Ovary (tissue), 9 donors: ENCODE results near the gene LGI4. TPM values are rescaled to one million over a fixed set of nuclear protein-coding genes. Genes with fewer than 3 reads are reported as not detected.

ENCODE experiments used
- DNase-seq, 5 donors: peaks; one replicate each; pipeline ENCODE4 v3.0.0-alpha.2; 2019 to 2020
- H3K27ac ChIP-seq, 2 donors: fragments of 200-600 bp; one replicate each; pipeline versions ENCODE4 v1.5.1 to v1.8.0; 2019 to 2022
- H3K27me3 ChIP-seq: fragments of 200-600 bp; one replicate; pipeline ENCODE4 v1.8.0; 2022
- H3K36me3 ChIP-seq: fragments of 200-600 bp; sonication (generic); one replicate; pipeline ENCODE4 v1.5.1; 2019
- H3K4me1 ChIP-seq: one replicate; pipeline ENCODE4 v1.8.1; 2013; ENCODE audit warnings: mild to moderate bottlenecking, moderate library complexity; ENCODE audit not compliant: insufficient read depth
- H3K4me3 ChIP-seq: fragments of 200-600 bp; sonication (generic); one replicate; pipeline ENCODE4 v1.5.1; 2017
- H3K9me3 ChIP-seq, 2 donors: fragments of 200-600 bp in 1 of 2; sonication (generic) in 1 of 2; one replicate each; pipeline versions ENCODE4 v1.5.1 to v1.8.1; 2013 to 2019; ENCODE audit warnings: mild to moderate bottlenecking in 1 of 2, moderate library complexity in 1 of 2
- CTCF ChIP-seq, 3 donors: fragments of 450-650 bp in 2 of 3; fragments of 200-600 bp in 1 of 3; IDR thresholded peaks; one replicate each; pipeline versions ENCODE4 v1.5.1 to v1.8.0; 2016 to 2022; ENCODE audit warnings: antibody characterized with exemption in 3 of 3, mild to moderate bottlenecking in 1 of 3
- EP300 ChIP-seq: sonication (generic); formaldehyde crosslinking; IDR thresholded peaks from one replicate; pipeline ENCODE4 v1.6.1; 2017; ENCODE audit warnings: antibody characterized with exemption
- POLR2A ChIP-seq: fragments of 450-650 bp; IDR thresholded peaks from one replicate; pipeline ENCODE4 v1.6.1; 2017; ENCODE audit warnings: antibody characterized with exemption, mild to moderate bottlenecking, moderate library complexity
- WGBS, 3 donors: extraction: QIAGEN DNeasy Blood & Tissue Kit in 1 of 3; methylation state at CpG; one replicate each; pipeline versions ENCODE4 v1.1.5 to v1.1.7; 2013 to 2017; 5-methylcytosine and 5-hydroxymethylcytosine counted together
- intact Hi-C, 4 donors: fragments of 100-400 bp; cut with DNase I; formaldehyde crosslinking; loops; one replicate each; pipeline versions ENCODE4 v1.11.0 to v1.15.1; 2022 to 2023
- polyA plus RNA-seq, 2 donors: library from polyadenylated mRNA; stranded (reverse); fragments of 200-250 nt in 1 of 2; fragments of 350-450 nt in 1 of 2; fragmentation: Illumina TruSeq in 1 of 2; extraction: RNeasy Lipid Tissue Mini Kit (QIAGEN cat#74804) in 1 of 2; gene quantifications; one replicate each; pipeline ENCODE4 v1.2.3, GENCODE V29; 2013 to 2014
- small RNA-seq: library from RNA; depleted of rRNA; stranded (forward); fragments of <200 nt; gene quantifications from one replicate; pipeline ENCODE3, GENCODE V24; 2016
- total RNA-seq, 7 donors: library from RNA; depleted of rRNA in 2 of 7; stranded (reverse); fragments of >200 nt in 2 of 7; fragmentation: NEBNext Ultra II Directional in 3 of 7; extraction: Animal tissue kit (Norgen Biotek cat#: 25700) in 3 of 7; gene quantifications; one replicate each; pipeline versions ENCODE4 v1.1.0 to v1.2.4, GENCODE V29; 2016 to 2023
- donor health status: DM: no; HTN: no; CAD: no; lungs with moderate emphysema.
- donor health status: DM: no; HTN: no; CAD: no.
- donor health status: Bipolar disorder and iron deficiency.
- donor health status: DM: yes; HTN: yes; CAD: no.
- donor health status: DM: no; HTN: no; CAD: no.
- donor health status: DM: yes; HTN: yes; CAD: no.

Gene LGI4
- total and polyA plus RNA-seq, 9 donors: 1.9 to 13.3 (median 5.9) TPM

DNA sequence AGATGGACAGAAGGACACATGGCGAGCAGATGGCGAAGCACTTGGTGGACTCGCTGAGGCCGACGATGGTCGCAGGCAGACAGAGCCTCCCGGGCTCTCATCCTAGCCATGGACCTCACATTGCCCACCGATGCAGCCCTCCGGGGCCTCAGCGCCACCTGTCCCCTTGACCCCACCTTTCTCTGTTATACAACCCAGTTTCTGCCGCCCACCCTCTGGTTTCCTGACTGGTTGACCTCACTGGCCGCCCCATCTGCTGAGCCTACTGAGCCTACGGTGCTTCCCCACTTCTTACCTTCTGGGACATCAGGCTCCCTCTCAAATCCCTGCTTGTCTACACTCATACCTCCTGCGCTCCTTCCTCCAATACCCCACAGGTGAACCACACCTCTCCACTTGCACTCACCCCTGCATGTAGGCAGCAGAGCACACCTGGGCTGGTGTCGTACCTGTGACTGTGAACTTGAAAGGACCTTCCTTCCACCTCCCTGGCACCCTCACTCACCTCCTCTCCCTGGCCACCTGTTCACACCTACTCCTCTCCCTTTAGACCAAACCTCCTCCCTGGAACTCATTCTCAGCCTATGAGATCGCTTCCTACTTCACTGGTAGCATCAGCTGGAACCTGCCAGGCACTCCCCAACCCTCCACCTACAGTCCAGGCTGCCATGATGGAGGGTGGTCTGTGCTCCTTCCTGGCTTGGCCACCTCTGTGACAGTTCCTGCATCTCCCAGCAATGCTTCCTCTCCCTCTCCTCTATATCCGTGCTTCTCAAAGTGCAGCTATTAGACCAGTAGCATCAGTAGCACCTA is 57.2 kb downstream of the LGI4 start:
- H3K4me1 ChIP-seq: no peaks in the 10 kb centered on the region
- intact Hi-C loops: no loop called here
- H3K4me3 ChIP-seq: no peak overlapping the region
- H3K9me3 ChIP-seq: no peaks in the 10 kb centered on the region
- DNase-seq: no peak
- WGBS, 3 donors: 85 to 86% (median 85%) methylated on average over 17 of the region's 17 CpGs
- no peaks in the 10 kb centered on the region for H3K36me3 ChIP-seq
- TF ChIP-seq EP300: no peak
- no peak for TF ChIP-seq POLR2A
- no peak for TF ChIP-seq CTCF (IDR thresholded peaks at IDR 0.05)
- H3K27me3 ChIP-seq: no peaks in the 10 kb centered on the region
- no peak overlapping the region for H3K27ac ChIP-seq

- Histone ChIP-seq H3K27me3 (no peaks in the 10 kb centered on the region), H3K9me3 (no peaks in the 10 kb centered on the region), H3K4me3 (no peak overlapping the region), H3K4me1 (no peaks in the 10 kb centered on the region), H3K36me3 (no peaks in the 10 kb centered on the region), H3K27ac (no peak overlapping the region)
- TF ChIP-seq EP300: no peak
- TF ChIP-seq CTCF (IDR thresholded peaks at IDR 0.05): no peak
- no peak for TF ChIP-seq POLR2A
- WGBS, 3 donors: 79 to 85% (median 83%) methylated on average over 8 of the region's 8 CpGs
- intact Hi-C loops: no loop called here
- no peak for DNase-seq
Observed at GRCh38 chr19:35076657-35077056, 58.2 kb downstream of the LGI4 start.

DNA sequence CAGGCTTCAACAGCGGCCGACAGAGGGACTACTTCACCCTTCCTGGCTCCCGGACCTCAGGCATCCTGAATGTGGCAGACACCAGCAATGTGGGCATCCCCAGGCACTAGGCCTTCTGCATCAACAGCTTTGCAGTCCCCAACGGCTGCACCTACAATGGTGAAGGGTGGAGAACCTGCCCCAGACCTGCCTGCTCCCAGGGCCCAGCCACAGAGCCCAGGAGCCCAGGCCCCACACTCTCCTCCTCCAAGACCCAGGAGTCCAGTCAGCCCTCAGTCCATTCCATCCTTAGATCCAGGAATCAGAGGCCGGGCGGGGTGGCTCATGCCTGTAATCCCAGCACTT is 58.9 kb downstream of the LGI4 start:
- H3K27me3 ChIP-seq: no peaks in the 10 kb centered on the region

DNA sequence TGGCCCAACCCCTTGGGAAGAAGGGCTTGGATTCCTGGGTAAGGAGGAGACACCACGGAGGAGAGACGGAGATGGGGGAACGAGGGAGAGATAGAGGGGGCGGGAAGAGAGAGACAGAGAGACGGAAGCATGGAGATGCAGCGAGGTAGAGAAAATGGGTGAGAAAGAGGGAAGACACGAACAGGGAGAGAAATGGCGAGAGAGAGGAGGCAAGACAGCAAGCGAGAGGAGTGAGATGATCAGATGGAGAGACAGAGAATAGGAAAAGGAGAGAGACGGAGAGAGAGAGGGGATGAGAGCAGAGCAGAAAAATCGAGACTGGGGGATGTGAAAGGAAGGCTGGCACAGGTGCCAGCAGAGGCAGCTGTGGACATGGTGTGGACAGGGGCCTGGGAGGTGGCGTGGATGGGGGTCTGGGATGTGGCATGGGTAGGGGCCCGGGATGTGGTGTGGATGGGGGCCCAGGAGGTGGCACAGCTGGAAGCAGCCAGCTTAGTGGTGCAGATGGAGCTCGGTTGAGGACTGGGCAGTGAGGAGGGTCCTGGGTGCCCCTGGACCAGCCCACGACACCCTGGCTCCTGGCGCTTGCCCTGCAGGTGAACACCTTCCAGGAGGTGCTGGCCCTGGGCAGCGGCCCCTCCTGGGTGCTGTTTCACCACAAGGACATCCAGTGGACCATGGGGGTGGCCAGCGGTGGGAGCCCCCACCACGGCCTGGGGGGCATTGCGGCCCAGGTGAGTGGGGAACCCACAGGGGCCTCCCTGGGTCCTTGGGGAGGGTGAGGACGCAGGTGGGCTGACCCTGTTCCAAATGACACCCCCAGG is 59.4 kb downstream of the LGI4 start:
- Histone ChIP-seq H3K27me3 (no peaks in the 10 kb centered on the region), H3K36me3 (no peaks in the 10 kb centered on the region), H3K4me3 (no peak overlapping the region), H3K27ac (no peak overlapping the region), H3K4me1 (no peaks in the 10 kb centered on the region), H3K9me3 (no peaks in the 10 kb centered on the region)
- intact Hi-C loops: no loop called here
- TF ChIP-seq POLR2A: no peak
- TF ChIP-seq CTCF (IDR thresholded peaks at IDR 0.05): no peak
- no peak for TF ChIP-seq EP300
- WGBS, 3 donors: 85 to 87% (median 86%) methylated on average over 19 to 21 of the region's 21 CpGs
- DNase-seq: no peak

More for the DNA sequence above, 58.9 kb downstream of the LGI4 start:
- H3K36me3 ChIP-seq: no peaks in the 10 kb centered on the region
- no peak overlapping the region for H3K4me3 ChIP-seq
- H3K9me3 ChIP-seq: no peaks in the 10 kb centered on the region
- TF ChIP-seq POLR2A (no peak), EP300 (no peak), CTCF (IDR thresholded peaks at IDR 0.05) (no peak)
- H3K27ac ChIP-seq: no peak overlapping the region
- DNase-seq: no peak
- WGBS, 3 donors: 78 to 86% (median 79%) methylated on average over 5 to 6 of the region's 6 CpGs
- intact Hi-C loops: no loop called here
- no peaks in the 10 kb centered on the region for H3K4me1 ChIP-seq

Small RNA genes lying within 50 kb of the gene (small RNA-seq; reads per million reads assigned to genes)
- gene AC020907.2: not detected

Other genes with a start within 250 kb of the LGI4 start
- 1 to 10 TPM; 1.9 to 5.5 (median 2.9) TPM for gene ZNF30, start 208.2 kb downstream of the LGI4 start, total RNA-seq
- 1 to 10 TPM; 1.5 to 3.7 TPM for gene ZNF30, start 208.2 kb downstream of the LGI4 start, polyA plus RNA-seq
- 1 to 10 TPM; 2.6 to 5.4 (median 4.5) TPM for gene ZNF792, start 170.8 kb downstream of the LGI4 start, total RNA-seq
- gene ZNF792, start 170.8 kb downstream of the LGI4 start, polyA plus RNA-seq: 1 to 10 TPM; 2.9 to 5.1 TPM
- gene GRAMD1A, start 134.7 kb downstream of the LGI4 start, total RNA-seq: 10 to 100 TPM; 58.3 to 93.7 (median 72.7) TPM
- gene GRAMD1A, start 134.7 kb downstream of the LGI4 start, polyA plus RNA-seq: 10 to 100 TPM; 44.5 to 71.6 TPM
- 10 to 100 TPM in 3 of 7 donors, 1 to 10 TPM in 3, under 1 TPM in 1; 0.83 to 13.9 (median 5.7) TPM for gene SCN1B, start 104.6 kb downstream of the LGI4 start, total RNA-seq
- gene SCN1B, start 104.6 kb downstream of the LGI4 start, polyA plus RNA-seq: 10 to 100 TPM in 1 of 2 donors, 1 to 10 TPM in 1; 3.6 to 10.6 TPM
- gene HPN, start 93.3 kb downstream of the LGI4 start, total RNA-seq: 10 to 100 TPM in 1 of 7 donors, 1 to 10 TPM in 5, under 1 TPM in 1; 0.45 to 21.1 (median 3.8) TPM
- under 1 TPM in 1 of 2 donors, not detected in 1; 0.42 TPM for gene HPN, start 93.3 kb downstream of the LGI4 start, polyA plus RNA-seq
- 10 to 100 TPM in 1 of 7 donors, 1 to 10 TPM in 4, under 1 TPM in 1, not detected in 1; 0.25 to 33.2 (median 4.1) TPM for gene FXYD3, start 19.2 kb downstream of the LGI4 start, total RNA-seq
- under 1 TPM in 1 of 2 donors, not detected in 1; 0.23 TPM for gene FXYD3, start 19.2 kb downstream of the LGI4 start, polyA plus RNA-seq
- 100 to 1,000 TPM in 3 of 7 donors, 10 to 100 TPM in 4; 26.7 to 204 (median 95.8) TPM for gene FXYD1, start 3.8 kb upstream of the LGI4 start, total RNA-seq
- 100 to 1,000 TPM in 1 of 2 donors, 10 to 100 TPM in 1; 88.5 to 134 TPM for gene FXYD1, start 3.8 kb upstream of the LGI4 start, polyA plus RNA-seq
- gene FXYD7, start 8.2 kb upstream of the LGI4 start, total RNA-seq: 1 to 10 TPM in 3 of 7 donors, under 1 TPM in 3, not detected in 1; 0.30 to 2.8 (median 1.0) TPM
- under 1 TPM in 1 of 2 donors, not detected in 1; 0.38 TPM for gene FXYD7, start 8.2 kb upstream of the LGI4 start, polyA plus RNA-seq
- gene FXYD5, start 19.7 kb upstream of the LGI4 start, total RNA-seq: 10 to 100 TPM in 6 of 7 donors, 1 to 10 TPM in 1; 8.2 to 37.1 (median 17.9) TPM
- 10 to 100 TPM; 31.2 to 79.3 TPM for gene FXYD5, start 19.7 kb upstream of the LGI4 start, polyA plus RNA-seq
- not detected for gene FAM187B, start 93.7 kb upstream of the LGI4 start, total RNA-seq
- gene FAM187B, start 93.7 kb upstream of the LGI4 start, polyA plus RNA-seq: under 1 TPM in 1 of 2 donors, not detected in 1; 0.06 TPM
- gene LSR, start 113.9 kb upstream of the LGI4 start, total RNA-seq: 10 to 100 TPM in 4 of 7 donors, 1 to 10 TPM in 3; 7.2 to 69.8 (median 12.9) TPM
- 10 to 100 TPM in 1 of 2 donors, 1 to 10 TPM in 1; 3.3 to 13.4 TPM for gene LSR, start 113.9 kb upstream of the LGI4 start, polyA plus RNA-seq
- 100 to 1,000 TPM; 105 to 218 (median 159) TPM for gene USF2, start 133.9 kb upstream of the LGI4 start, total RNA-seq
- gene USF2, start 133.9 kb upstream of the LGI4 start, polyA plus RNA-seq: 100 to 1,000 TPM; 130 to 169 TPM
- gene HAMP, start 147.5 kb upstream of the LGI4 start, total RNA-seq: 1 to 10 TPM in 3 of 7 donors, under 1 TPM in 2, not detected in 2; 0.43 to 4.0 (median 1.3) TPM
- 1 to 10 TPM in 1 of 2 donors, not detected in 1; 1.1 TPM for gene HAMP, start 147.5 kb upstream of the LGI4 start, polyA plus RNA-seq
- 100 to 1,000 TPM in 3 of 7 donors, 10 to 100 TPM in 4; 58.0 to 146 (median 94.2) TPM for gene MAG, start 157.1 kb upstream of the LGI4 start, total RNA-seq
- 100 to 1,000 TPM in 1 of 2 donors, 1 to 10 TPM in 1; 1.1 to 106 TPM for gene MAG, start 157.1 kb upstream of the LGI4 start, polyA plus RNA-seq
- gene CD22, start 194.1 kb upstream of the LGI4 start, total RNA-seq: 100 to 1,000 TPM in 5 of 7 donors, 10 to 100 TPM in 2; 54.2 to 264 (median 137) TPM
- 10 to 100 TPM; 79.4 to 94.2 TPM for gene CD22, start 194.1 kb upstream of the LGI4 start, polyA plus RNA-seq
- gene FFAR1, start 212.8 kb upstream of the LGI4 start, total RNA-seq: 1 to 10 TPM in 5 of 7 donors, under 1 TPM in 2; 0.11 to 5.0 (median 1.8) TPM
- gene FFAR1, start 212.8 kb upstream of the LGI4 start, polyA plus RNA-seq: under 1 TPM; 0.32 to 0.67 TPM
- under 1 TPM in 4 of 7 donors, not detected in 3; 0.15 to 0.43 (median 0.21) TPM for gene FFAR3, start 223.4 kb upstream of the LGI4 start, total RNA-seq
- gene FFAR3, start 223.4 kb upstream of the LGI4 start, polyA plus RNA-seq: under 1 TPM in 1 of 2 donors, not detected in 1; 0.12 TPM
- gene GPR42, start 236.0 kb upstream of the LGI4 start, total RNA-seq: not detected
- gene GPR42, start 236.0 kb upstream of the LGI4 start, polyA plus RNA-seq: not detected